ENCODE measurements around the gene GDA. TPM values are rescaled to one million over a fixed set of nuclear protein-coding genes. Genes with fewer than 3 reads are reported as not detected.

The GDA gene
- total RNA-seq, 2 donors from 2014 or later, result 1.6 to 4.4 TPM

GRCh38 chr9:72155301-72155700 lies 6.1 kb downstream of the GDA start:
- Histone ChIP-seq H3K4me3 (no peak overlapping the region), H3K36me3 (replicated peaks in 1 of 2; ENCODE audit: insufficient read depth in 1 of 2, low read depth in 2 of 2) (no peaks in the 10 kb centered on the region), H3K4me1 (no peaks in the 10 kb centered on the region), H3K27me3 (no peaks in the 10 kb centered on the region), H3K9me3 (peaks cover 0 to 4% (median 0%) of the 10 kb centered on the region in 3 donors), H3K27ac (no peak overlapping the region)
- intact Hi-C loops (cut with DNase I), result no loop called here
- DNase-seq (no peak), ATAC-seq (no peak)
- TF ChIP-seq POLR2A (IDR thresholded peaks at IDR 0.05) (no peak), CTCF (IDR thresholded peaks at IDR 0.05) (no peak)
- 88 to 89% methylated on average over 2 of the region's 2 CpGs for WGBS, 2 donors

GRCh38 chr9:72156586-72156985 lies 7.3 kb downstream of the GDA start:
- ATAC-seq (no peak), DNase-seq (no peak)
- peaks cover 0 to 4% (median 0%) of the 10 kb centered on the region in 3 donors for H3K9me3 ChIP-seq
- no peak for TF ChIP-seq CTCF (IDR thresholded peaks at IDR 0.05)
- no peak for TF ChIP-seq POLR2A (IDR thresholded peaks at IDR 0.05)
- no peaks in the 10 kb centered on the region for H3K36me3 ChIP-seq (replicated peaks in 1 of 2; ENCODE audit: insufficient read depth in 1 of 2, low read depth in 2 of 2)
- H3K27me3 ChIP-seq, result no peaks in the 10 kb centered on the region
- intact Hi-C loops (cut with DNase I), result no loop called here
- no peak overlapping the region for H3K27ac ChIP-seq
- no peaks in the 10 kb centered on the region for H3K4me1 ChIP-seq
- H3K4me3 ChIP-seq, result no peak overlapping the region

GRCh38 chr9:72158680-72159079 lies 9.4 kb downstream of the GDA start:
- Histone ChIP-seq H3K36me3 (replicated peaks in 1 of 2; ENCODE audit: insufficient read depth in 1 of 2, low read depth in 2 of 2) (no peaks in the 10 kb centered on the region), H3K4me3 (no peak overlapping the region), H3K27ac (no peak overlapping the region), H3K27me3 (no peaks in the 10 kb centered on the region), H3K4me1 (no peaks in the 10 kb centered on the region), H3K9me3 (peaks cover 0 to 4% (median 0%) of the 10 kb centered on the region in 3 donors)
- no peak for DNase-seq
- intact Hi-C loops (cut with DNase I), result no loop called here
- WGBS, 2 donors, result 82 to 84% methylated on average over 3 of the region's 3 CpGs
- no peak for TF ChIP-seq CTCF (IDR thresholded peaks at IDR 0.05)
- TF ChIP-seq POLR2A (IDR thresholded peaks at IDR 0.05), result no peak
- ATAC-seq, result no peak

DNA sequence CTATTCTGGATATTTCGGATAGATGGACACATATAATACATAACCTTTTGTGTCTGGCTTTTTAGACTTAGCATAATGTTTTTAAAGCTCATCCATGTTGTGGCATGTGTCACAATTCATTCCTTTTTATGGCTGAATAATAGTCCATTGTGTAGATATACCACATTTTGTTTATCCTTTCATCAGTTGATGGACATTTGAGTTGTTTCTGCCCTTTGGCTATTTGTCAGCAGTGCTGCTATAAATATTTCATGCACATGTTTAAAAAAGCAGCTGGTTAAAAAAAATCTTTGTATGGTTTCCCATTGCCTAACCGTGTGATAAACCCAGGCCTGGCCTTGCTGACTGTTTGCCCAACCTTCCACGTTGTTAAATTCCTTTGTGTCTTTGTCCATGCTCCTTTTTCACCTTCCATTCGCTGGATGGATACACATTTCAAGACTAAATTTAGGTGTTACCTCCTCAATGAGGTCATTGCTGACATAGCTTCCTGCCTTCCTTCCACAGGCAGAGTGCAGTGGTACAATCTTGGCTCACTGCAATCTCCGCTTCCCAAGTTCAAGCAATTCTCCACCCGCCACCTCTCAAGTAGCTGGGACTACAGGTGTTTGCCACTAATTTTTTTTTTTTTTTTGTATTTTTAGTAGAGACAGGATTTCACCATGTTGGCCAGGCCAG lies 11.3 kb downstream of the GDA start:
- WGBS, 2 donors, result 61 to 78% methylated on average over 6 of the region's 6 CpGs
- DNase-seq (no peak), ATAC-seq (no peak)
- no peaks in the 10 kb centered on the region for H3K4me1 ChIP-seq
- no peaks in the 10 kb centered on the region for H3K27me3 ChIP-seq
- no peaks in the 10 kb centered on the region for H3K36me3 ChIP-seq (replicated peaks in 1 of 2; ENCODE audit: insufficient read depth in 1 of 2, low read depth in 2 of 2)
- H3K9me3 ChIP-seq, result no peaks in the 10 kb centered on the region
- intact Hi-C loops (cut with DNase I), result no loop called here
- H3K4me3 ChIP-seq, result no peak overlapping the region
- TF ChIP-seq CTCF (IDR thresholded peaks at IDR 0.05) (no peak), POLR2A (IDR thresholded peaks at IDR 0.05) (no peak)
- no peak overlapping the region for H3K27ac ChIP-seq

DNA sequence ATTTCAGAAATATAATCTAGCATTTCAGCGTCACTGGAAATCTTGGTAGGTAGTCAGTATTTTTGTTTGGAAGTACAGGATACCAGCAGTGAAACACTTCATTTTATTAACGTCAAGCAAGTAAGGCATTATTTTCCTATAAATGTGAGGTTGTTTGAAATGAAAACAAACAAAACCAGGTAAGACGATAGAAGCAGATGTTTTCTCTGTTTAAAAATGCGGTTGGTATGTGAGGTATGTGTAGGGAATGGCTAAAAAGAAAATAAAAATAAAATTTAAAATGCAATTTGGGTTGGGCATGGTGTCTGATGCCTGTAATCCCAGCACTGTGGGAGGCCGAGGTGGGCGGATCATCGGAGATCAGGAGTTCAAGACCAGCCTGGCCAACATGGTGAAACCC lies 16.1 kb downstream of the GDA start:
- TF ChIP-seq POLR2A (IDR thresholded peaks at IDR 0.05), result no peak
- TF ChIP-seq CTCF (IDR thresholded peaks at IDR 0.05), result no peak
- DNase-seq (no peak), ATAC-seq (no peak)
- H3K4me3 ChIP-seq, result no peak overlapping the region
- WGBS, 2 donors, result 56 to 62% methylated on average over 7 of the region's 7 CpGs
- H3K27ac ChIP-seq, result no peak overlapping the region
- H3K9me3 ChIP-seq, result no peaks in the 10 kb centered on the region
- H3K27me3 ChIP-seq, result no peaks in the 10 kb centered on the region
- H3K4me1 ChIP-seq, result no peaks in the 10 kb centered on the region
- no peaks in the 10 kb centered on the region for H3K36me3 ChIP-seq (replicated peaks in 1 of 2; ENCODE audit: insufficient read depth in 1 of 2, low read depth in 2 of 2)
- intact Hi-C loops (cut with DNase I), result no loop called here

Data from body of pancreas (tissue), 4 donors.